VCaP (cell line): Measurements from ENCODE around the gene POLR2E.
A peak's percentile ranks its signal among the peaks of the same experiment; 100 is the strongest.

ENCODE experiments used
- H3K27ac ChIP-seq: fragments of 450-650 bp; 2 replicates; pipeline ENCODE4 v1.5.1; 2017
- TF ChIP-seq, protein P1 (sequence below): fragments of 450-650 bp; conservative IDR thresholded peaks from 2 replicates; pipeline ENCODE4 v1.5.1; 2017; ENCODE audit warnings: mild to moderate bottlenecking, moderate library complexity

The POLR2E gene

DNA sequence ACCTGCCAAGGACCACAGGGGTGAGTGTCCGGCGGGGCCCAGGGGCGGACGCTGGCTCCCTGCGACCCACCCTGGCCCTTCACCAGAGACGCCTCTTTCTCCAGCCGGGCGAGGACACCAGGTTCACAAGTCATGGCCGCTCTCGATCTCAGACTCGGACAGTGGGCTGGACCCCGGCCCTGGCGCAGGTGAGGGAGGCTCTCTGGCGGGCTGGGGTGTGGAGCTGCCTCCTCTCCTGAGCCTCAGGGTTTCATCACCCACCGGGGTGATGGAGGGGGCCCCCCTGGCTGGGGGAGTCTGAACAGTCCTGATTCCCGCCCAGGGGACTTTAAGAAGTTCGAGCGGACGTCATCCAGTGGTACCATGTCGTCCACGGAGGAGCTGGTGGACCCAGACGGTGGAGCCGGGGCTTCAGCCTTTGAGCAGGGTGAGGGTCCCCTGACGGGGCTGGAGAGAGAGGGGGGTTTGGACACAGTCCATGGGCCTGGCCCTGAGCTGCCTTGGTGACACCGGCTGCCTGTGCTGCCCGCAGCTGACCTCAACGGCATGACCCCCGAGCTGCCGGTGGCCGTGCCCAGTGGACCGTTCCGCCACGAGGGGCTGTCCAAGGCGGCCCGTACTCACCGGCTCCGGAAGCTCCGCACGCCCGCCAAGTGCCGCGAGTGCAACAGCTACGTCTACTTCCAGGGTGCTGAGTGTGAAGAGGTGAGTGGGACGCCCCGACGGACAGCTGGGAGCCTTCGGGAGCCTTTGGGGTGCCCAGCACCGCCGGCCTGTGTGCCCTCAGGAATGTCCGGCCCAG is 14.6 kb downstream of the POLR2E start:
- no peak overlapping the region for H3K27ac ChIP-seq
- TF ChIP-seq, protein P1, sequence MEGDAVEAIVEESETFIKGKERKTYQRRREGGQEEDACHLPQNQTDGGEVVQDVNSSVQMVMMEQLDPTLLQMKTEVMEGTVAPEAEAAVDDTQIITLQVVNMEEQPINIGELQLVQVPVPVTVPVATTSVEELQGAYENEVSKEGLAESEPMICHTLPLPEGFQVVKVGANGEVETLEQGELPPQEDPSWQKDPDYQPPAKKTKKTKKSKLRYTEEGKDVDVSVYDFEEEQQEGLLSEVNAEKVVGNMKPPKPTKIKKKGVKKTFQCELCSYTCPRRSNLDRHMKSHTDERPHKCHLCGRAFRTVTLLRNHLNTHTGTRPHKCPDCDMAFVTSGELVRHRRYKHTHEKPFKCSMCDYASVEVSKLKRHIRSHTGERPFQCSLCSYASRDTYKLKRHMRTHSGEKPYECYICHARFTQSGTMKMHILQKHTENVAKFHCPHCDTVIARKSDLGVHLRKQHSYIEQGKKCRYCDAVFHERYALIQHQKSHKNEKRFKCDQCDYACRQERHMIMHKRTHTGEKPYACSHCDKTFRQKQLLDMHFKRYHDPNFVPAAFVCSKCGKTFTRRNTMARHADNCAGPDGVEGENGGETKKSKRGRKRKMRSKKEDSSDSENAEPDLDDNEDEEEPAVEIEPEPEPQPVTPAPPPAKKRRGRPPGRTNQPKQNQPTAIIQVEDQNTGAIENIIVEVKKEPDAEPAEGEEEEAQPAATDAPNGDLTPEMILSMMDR: no peak

DNA sequence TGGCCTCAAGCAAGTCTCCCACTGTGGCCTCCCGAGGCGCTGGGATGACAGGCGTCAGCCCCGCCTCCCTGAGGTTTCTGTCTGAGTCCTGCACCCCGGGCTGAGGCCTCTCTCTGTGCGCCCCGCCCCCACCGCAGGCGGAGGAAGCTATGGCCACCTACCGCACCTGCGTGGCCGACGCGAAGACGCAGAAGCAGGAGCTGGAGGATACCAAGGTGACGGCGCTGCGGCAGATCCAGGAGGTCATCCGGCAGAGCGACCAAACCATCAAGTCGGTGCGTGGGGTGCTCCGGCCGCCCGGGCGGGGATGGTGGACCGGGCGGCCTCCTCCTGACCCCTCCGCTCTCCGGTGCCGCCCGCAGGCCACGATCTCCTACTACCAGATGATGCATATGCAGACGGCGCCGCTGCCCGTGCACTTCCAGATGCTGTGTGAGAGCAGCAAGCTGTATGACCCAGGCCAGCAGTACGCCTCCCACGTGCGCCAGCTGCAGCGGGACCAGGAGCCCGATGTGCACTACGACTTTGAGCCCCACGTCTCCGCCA is 15.5 kb downstream of the POLR2E start:
- H3K27ac ChIP-seq: no peak overlapping the region
- TF ChIP-seq, protein P1: no peak

DNA sequence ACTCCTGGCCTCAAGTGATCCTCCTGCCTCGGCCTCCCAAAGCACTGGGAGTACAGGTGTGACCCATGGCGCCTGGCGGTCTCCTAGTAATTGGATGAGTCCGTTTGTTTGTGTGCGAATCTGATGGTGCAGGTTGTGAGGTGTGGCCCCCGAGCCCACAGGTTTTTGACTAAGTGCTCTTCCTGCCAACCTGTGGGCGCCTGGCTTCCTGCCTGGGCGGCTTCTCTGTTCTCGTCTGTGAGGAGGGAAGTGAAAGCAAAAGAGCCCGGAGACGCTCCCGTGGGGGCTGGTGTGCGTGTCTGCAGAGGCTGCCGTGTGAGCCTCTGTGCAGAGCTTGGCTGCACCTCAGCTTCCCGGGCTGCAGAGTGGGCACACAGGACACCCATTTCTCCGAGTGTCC is 18.2 kb downstream of the POLR2E start:
- H3K27ac ChIP-seq: no peak overlapping the region
- TF ChIP-seq, protein P1: no peak

DNA sequence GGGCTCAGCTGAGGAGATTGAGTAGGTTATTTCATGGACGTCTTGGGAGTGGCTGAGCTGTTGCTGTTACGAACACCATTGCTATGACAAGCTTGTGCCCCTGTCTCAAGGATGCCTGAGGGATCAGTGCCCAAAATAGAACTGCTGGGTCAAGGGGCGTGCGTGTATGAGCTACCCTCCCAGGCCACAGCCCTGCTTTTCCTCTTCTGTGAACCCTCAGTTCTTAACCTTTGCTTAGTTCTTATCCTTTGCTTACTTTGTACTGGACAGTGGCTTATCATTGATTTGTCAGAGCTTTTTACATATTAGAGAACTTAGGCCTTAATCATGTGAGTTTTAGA is 19.2 kb downstream of the POLR2E start:
- TF ChIP-seq, protein P1: no peak
- H3K27ac ChIP-seq: peak overlapping the region; percentile 77

DNA sequence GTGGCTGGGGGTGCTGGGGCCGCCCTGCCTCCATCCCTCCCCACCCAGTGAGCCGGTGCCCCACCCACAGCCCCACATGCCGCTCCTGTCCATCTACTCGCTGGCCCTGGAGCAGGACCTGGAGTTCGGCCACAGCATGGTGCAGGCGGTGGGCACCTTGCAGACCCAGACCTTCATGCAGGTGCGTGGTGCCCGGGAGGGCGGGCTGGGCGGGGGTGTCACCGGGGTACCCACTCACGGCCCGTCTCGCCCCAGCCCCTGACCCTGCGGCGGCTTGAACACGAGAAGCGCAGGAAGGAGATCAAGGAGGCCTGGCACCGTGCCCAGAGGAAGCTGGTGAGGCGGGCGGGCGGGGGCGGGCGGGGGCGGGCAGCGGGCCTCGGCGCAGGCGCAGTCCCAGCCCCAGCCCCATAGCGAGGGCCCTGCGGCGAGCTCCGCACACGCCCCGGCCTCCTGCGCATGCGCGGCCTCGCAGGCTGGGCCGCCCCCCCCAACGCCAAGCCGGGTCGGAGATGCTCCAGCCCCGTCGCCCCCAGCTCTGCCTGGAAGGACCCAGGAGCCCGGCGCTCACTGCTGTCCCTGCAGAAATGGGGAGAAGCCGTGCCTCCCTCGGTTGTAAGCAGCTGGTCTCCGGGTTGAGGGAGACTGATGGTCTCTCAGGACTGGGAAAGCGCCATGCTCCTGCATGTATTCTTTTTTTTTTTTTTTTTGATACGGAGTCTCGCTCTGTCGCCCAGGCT is 20.5 kb downstream of the POLR2E start:
- peak overlapping the region; percentile 77 for H3K27ac ChIP-seq

DNA sequence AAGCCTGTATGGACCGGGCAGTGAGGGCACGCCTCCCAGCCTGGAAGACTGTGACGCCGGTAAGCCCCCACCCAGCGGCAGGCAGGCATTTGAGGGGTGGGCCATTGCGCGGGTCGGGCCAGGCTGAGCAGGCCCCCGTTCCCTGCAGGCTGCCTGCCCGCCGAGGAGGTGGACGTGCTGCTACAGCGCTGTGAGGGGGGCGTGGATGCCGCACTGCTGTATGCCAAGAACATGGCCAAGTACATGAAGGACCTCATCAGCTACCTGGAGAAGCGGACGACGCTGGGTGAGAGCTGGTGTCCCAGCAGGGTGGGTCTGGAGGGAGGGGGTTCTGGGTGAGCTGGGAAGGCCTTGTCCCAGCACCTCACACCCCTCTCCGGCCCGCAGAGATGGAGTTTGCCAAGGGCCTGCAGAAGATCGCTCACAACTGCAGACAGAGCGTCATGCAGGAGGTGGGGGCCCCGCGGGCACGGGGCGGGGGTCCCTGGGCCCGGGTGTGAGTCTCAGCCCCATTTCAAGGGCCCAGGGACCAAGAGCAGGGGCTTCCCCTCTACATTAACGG is 21.1 kb downstream of the POLR2E start:
- TF ChIP-seq, protein P1: no peak
- peak overlapping the region; percentile 77 for H3K27ac ChIP-seq

More for the DNA sequence above, 20.5 kb downstream of the POLR2E start:
- TF ChIP-seq, protein P1: no peak
